ENCODE measurements around the gene VAPB. TPM values are rescaled to one million over a fixed set of nuclear protein-coding genes. Genes with fewer than 3 reads are reported as not detected.
"Not testable (repeated sequence)": the region's sequence is repeated elsewhere in the genome, so short reads cannot be mapped to it uniquely, and the experiment has no call there.

The VAPB gene
- 10 to 100 TPM; 53.5 to 63.3 TPM for total RNA-seq
- long read RNA-seq, full-length matches to known transcripts = 56 of 65 reads
- long read RNA-seq, partial matches to known transcripts = 5 of 65 reads
- long read RNA-seq, other reads (novel, unspliced or antisense) = 4 of 65 reads

GRCh38 chr20:58388882-58389323 is at the start of gene VAPB:
Gene VAPB (plus strand): TSS chr20:58389229. CDS start chr20:58389460, 231 bp downstream.
- ATAC-seq = peak; percentile 98
- intact Hi-C loops (cut with DNase I, micrococcal nuclease) = no loop called here

GRCh38 chr20:58339741-58340140 is 49.3 kb upstream of the VAPB start:
- no peak for ATAC-seq
- intact Hi-C loops (cut with DNase I, micrococcal nuclease) = no loop called here
- DNase-seq = no peak

More at GRCh38 chr20:58388882-58389323, at the start of gene VAPB:
- peak; percentile 92 to 95 for DNase-seq

- DNase-seq (no peak), ATAC-seq (no peak)
- intact Hi-C loops (cut with DNase I, micrococcal nuclease) = no loop called here
Observed at GRCh38 chr20:58340151-58340550, 48.9 kb upstream of the VAPB start.

GRCh38 chr20:58340853-58341252 is 48.2 kb upstream of the VAPB start:
- ATAC-seq (no peak), DNase-seq (no peak)
- intact Hi-C loops (cut with DNase I, micrococcal nuclease) = no loop called here

GRCh38 chr20:58342104-58342945 is 46.7 kb upstream of the VAPB start:
- DNase-seq (no peak), ATAC-seq (no peak)
- intact Hi-C loops (cut with DNase I, micrococcal nuclease) = no loop called here

- DNase-seq = no peak
- intact Hi-C loops (cut with DNase I, micrococcal nuclease) = no loop called here
- ATAC-seq = no peak
Observed at GRCh38 chr20:58344741-58345140, 44.3 kb upstream of the VAPB start.

- ATAC-seq (no peak), DNase-seq (no peak)
- intact Hi-C loops (cut with DNase I, micrococcal nuclease) = no loop called here
Observed at GRCh38 chr20:58349570-58349969, 39.5 kb upstream of the VAPB start.

GRCh38 chr20:58352468-58352867 is 36.6 kb upstream of the VAPB start:
- intact Hi-C loops (cut with DNase I, micrococcal nuclease) = no loop called here
- DNase-seq (no peak), ATAC-seq (no peak)

- no peak for DNase-seq
- ATAC-seq = no peak
- intact Hi-C loops (cut with DNase I, micrococcal nuclease) = no loop called here
Observed at GRCh38 chr20:58359441-58359840, 29.6 kb upstream of the VAPB start.

- DNase-seq = no peak
- intact Hi-C loops (cut with DNase I, micrococcal nuclease) = no loop called here
- no peak for ATAC-seq
Observed at GRCh38 chr20:58360936-58361335, 28.1 kb upstream of the VAPB start.

- ATAC-seq (no peak), DNase-seq (no peak)
- intact Hi-C loops (cut with DNase I, micrococcal nuclease) = no loop called here
Observed at GRCh38 chr20:58361481-58362205, 27.4 kb upstream of the VAPB start.

- intact Hi-C loops (cut with DNase I, micrococcal nuclease) = no loop called here
- DNase-seq (no peak), ATAC-seq (no peak)
Observed at GRCh38 chr20:58362206-58362516, 26.9 kb upstream of the VAPB start.

GRCh38 chr20:58362970-58363369 is 26.1 kb upstream of the VAPB start:
- intact Hi-C loops (cut with DNase I, micrococcal nuclease) = no loop called here
- DNase-seq (no peak), ATAC-seq (no peak)

GRCh38 chr20:58366866-58367265 is 22.2 kb upstream of the VAPB start:
- ATAC-seq (no peak), DNase-seq (no peak)
- intact Hi-C loops (cut with DNase I, micrococcal nuclease) = no loop called here

- peak; percentile 61 for ATAC-seq
- no peak for DNase-seq
- intact Hi-C loops (cut with DNase I, micrococcal nuclease) = no loop called here
Observed at GRCh38 chr20:58372806-58373205, 16.2 kb upstream of the VAPB start.

- intact Hi-C loops (cut with DNase I, micrococcal nuclease); DNase-seq; ATAC-seq: not testable (repeated sequence)
Observed at GRCh38 chr20:58373296-58373695, 15.7 kb upstream of the VAPB start.

- ATAC-seq (no peak), DNase-seq (no peak)
- intact Hi-C loops (cut with DNase I, micrococcal nuclease) = no loop called here
Observed at GRCh38 chr20:58374027-58374850, 14.8 kb upstream of the VAPB start.

GRCh38 chr20:58374906-58375758 is 13.9 kb upstream of the VAPB start:
- no peak for DNase-seq
- intact Hi-C loops (cut with DNase I, micrococcal nuclease) = no loop called here
- ATAC-seq = no peak
